AG09319 (cell line): ENCODE measurements around the gene TMEM26.

Experiments
- DNase-seq: peaks from one replicate; pipeline ENCODE4 v3.0.0-alpha.2; 2010; ENCODE audit warnings: low read depth; ENCODE audit errors: extremely low read depth
- CTCF ChIP-seq: IDR thresholded peaks from 2 replicates; pipeline ENCODE4 v1.5.1; 2011; ENCODE audit warnings: low read depth, mild to moderate bottlenecking, inconsistent platforms, low read length, moderate library complexity

The TMEM26 gene

GRCh38 chr10:61480208-61480607 is 27.0 kb upstream of the TMEM26 start:
- no peak for DNase-seq
- TF ChIP-seq CTCF = no peak

- no peak; the same call in 1 of the 2 replicates for TF ChIP-seq CTCF
- no peak for DNase-seq
Observed at GRCh38 chr10:61478621-61479312, 25.6 kb upstream of the TMEM26 start.

GRCh38 chr10:61477451-61477850 is 24.3 kb upstream of the TMEM26 start:
- no peak for TF ChIP-seq CTCF
- DNase-seq = no peak

GRCh38 chr10:61476529-61476928 is 23.3 kb upstream of the TMEM26 start:
- no peak for DNase-seq
- no peak for TF ChIP-seq CTCF

- no peak for TF ChIP-seq CTCF
- DNase-seq = no peak
Observed at GRCh38 chr10:61475449-61475873, 22.3 kb upstream of the TMEM26 start.

- TF ChIP-seq CTCF = no peak
- DNase-seq = no peak
Observed at GRCh38 chr10:61472090-61472674, 19.0 kb upstream of the TMEM26 start.

GRCh38 chr10:61471491-61471890 is 18.3 kb upstream of the TMEM26 start:
- DNase-seq = no peak
- no peak for TF ChIP-seq CTCF
